HG02571 (cell line): ENCODE results near the gene ABCB8.

Experiments used
- ATAC-seq: cut with Tn5 transposase; IDR thresholded peaks from one replicate; pipeline ENCODE4 v1.9.1; 2021; ENCODE audit warnings: mild to moderate bottlenecking, moderate library complexity; ENCODE audit not compliant: unreplicated experiment

Gene ABCB8

GRCh38 chr7:151069841-151070573 lies 41.8 kb downstream of the ABCB8 start:
- no peak for ATAC-seq

- no peak for ATAC-seq
These were observed 42.3 kb downstream of the ABCB8 start for GRCh38 chr7:151070574-151070960.

- no peak for ATAC-seq
These were observed 43.0 kb downstream of the ABCB8 start for GRCh38 chr7:151071032-151071866.

- ATAC-seq, result no peak
These were observed 45.7 kb downstream of the ABCB8 start for GRCh38 chr7:151073990-151074389.

- no peak for ATAC-seq
These were observed 46.8 kb downstream of the ABCB8 start for GRCh38 chr7:151074817-151075661.

GRCh38 chr7:151075662-151075971 lies 47.4 kb downstream of the ABCB8 start:
- ATAC-seq, result no peak

- ATAC-seq, result no peak
These were observed 47.8 kb downstream of the ABCB8 start for GRCh38 chr7:151075978-151076426.

GRCh38 chr7:151076863-151077704 lies 48.8 kb downstream of the ABCB8 start:
- no peak for ATAC-seq

GRCh38 chr7:151077705-151078232 lies 49.5 kb downstream of the ABCB8 start:
- ATAC-seq, result no peak

GRCh38 chr7:151078233-151079040 lies 50.2 kb downstream of the ABCB8 start:
- no peak for ATAC-seq

GRCh38 chr7:151079199-151079910 lies 51.1 kb downstream of the ABCB8 start:
- ATAC-seq, result no peak

GRCh38 chr7:151080067-151080521 lies 51.8 kb downstream of the ABCB8 start:
- ATAC-seq, result peak; percentile 2

- peak; percentile 69 for ATAC-seq
These were observed 52.4 kb downstream of the ABCB8 start, which contains the start of gene FASTK for GRCh38 chr7:151080522-151081169. Gene FASTK (minus strand): TSS chr7:151080809. CDS start chr7:151080766, 43 bp downstream.

- ATAC-seq, result no peak
These were observed 53.2 kb downstream of the ABCB8 start for GRCh38 chr7:151081170-151082101.

GRCh38 chr7:151082141-151083070 lies 54.2 kb downstream of the ABCB8 start:
- no peak for ATAC-seq
